Neural progenitor cell (in vitro differentiated cells): ENCODE results near the gene SAMD8. TPM values are rescaled to one million over a fixed set of nuclear protein-coding genes. Genes with fewer than 3 reads are reported as not detected.

Source experiments
- DNase-seq: peaks from one replicate; pipeline ENCODE4 v3.0.0-alpha.2; 2016; ENCODE audit warnings: low spot score
- H2AFZ ChIP-seq: fragments of 200-600 bp; sonication (generic); replicated peaks from 2 replicates; pipeline ENCODE4 v1.6.1; 2016; ENCODE audit warnings: antibody characterized with exemption
- H3F3A ChIP-seq: fragments of 200-600 bp; sonication (generic); 2 replicates; pipeline ENCODE4 v1.6.1; 2016; ENCODE audit warnings: antibody characterized with exemption, low read depth
- H3K27ac ChIP-seq: fragments of 200-600 bp; sonication (generic); 2 replicates; pipeline ENCODE4 v1.5.1; 2016; ENCODE audit warnings: mild to moderate bottlenecking
- H3K27me3 ChIP-seq: fragments of 200-600 bp; sonication (generic); 2 replicates; pipeline ENCODE4 v1.6.1; 2016; ENCODE audit warnings: mild to moderate bottlenecking, moderate library complexity
- H3K36me3 ChIP-seq: fragments of 200-600 bp; sonication (generic); 2 replicates; pipeline ENCODE4 v1.5.1; 2016
- H3K4me1 ChIP-seq: fragments of 200-600 bp; sonication (generic); 2 replicates; pipeline ENCODE4 v1.6.1; 2016; ENCODE audit warnings: mixed run types
- H3K4me2 ChIP-seq: fragments of 200-600 bp; sonication (generic); 2 replicates; pipeline ENCODE4 v1.6.1; 2016
- H3K4me3 ChIP-seq: fragments of 200-600 bp; sonication (generic); 2 replicates; pipeline ENCODE4 v1.5.1; 2016
- H3K79me2 ChIP-seq: fragments of 200-600 bp; sonication (generic); 2 replicates; pipeline ENCODE4 v1.6.1; 2016; ENCODE audit warnings: low read depth
- H3K9ac ChIP-seq: fragments of 200-600 bp; sonication (generic); 2 replicates; pipeline ENCODE4 v1.6.1; 2016
- H3K9me3 ChIP-seq: fragments of 200-600 bp; sonication (generic); 2 replicates; pipeline ENCODE4 v1.5.1; 2016; ENCODE audit warnings: low read depth
- H4K20me1 ChIP-seq: fragments of 200-600 bp; sonication (generic); 2 replicates; pipeline ENCODE4 v1.6.1; 2016; ENCODE audit warnings: low read depth
- H3K27ac Mint-ChIP-seq: 3 replicates; pipeline ENCODE4 v1.8.0; 2021; ENCODE audit warnings: mixed read lengths
- H3K27me3 Mint-ChIP-seq: 2 replicates; pipeline ENCODE4 v1.8.0; 2022; ENCODE audit warnings: low read depth, mild to moderate bottlenecking, inconsistent platforms, moderate library complexity, mixed read lengths; ENCODE audit not compliant: insufficient read depth
- H3K36me3 Mint-ChIP-seq: 3 replicates; pipeline ENCODE4 v1.8.0; 2021; ENCODE audit warnings: mixed read lengths
- H3K4me1 Mint-ChIP-seq: 3 replicates; pipeline ENCODE4 v1.8.0; 2021; ENCODE audit warnings: mixed read lengths
- H3K4me3 Mint-ChIP-seq: 3 replicates; pipeline ENCODE4 v1.8.0; 2021; ENCODE audit warnings: mild to moderate bottlenecking, moderate library complexity, mixed read lengths
- H3K9me3 Mint-ChIP-seq: 3 replicates; pipeline ENCODE4 v1.8.0; 2020; ENCODE audit warnings: mixed read lengths
- EZH2 ChIP-seq: fragments of 200-600 bp; sonication (generic); IDR thresholded peaks from 2 replicates; pipeline ENCODE4 v1.6.1; 2017; ENCODE audit warnings: antibody characterized with exemption, mild to moderate bottlenecking, moderate library complexity
- EZH2phosphoT487 ChIP-seq: fragments of 200-600 bp; sonication (generic); IDR thresholded peaks from 2 replicates; pipeline ENCODE4 v1.6.1; 2017; ENCODE audit warnings: antibody characterized with exemption
- total RNA-seq: library from RNA; depleted of rRNA; stranded (reverse); fragments of >200 nt; gene quantifications from 2 replicates; pipeline ENCODE4 v1.2.3, GENCODE V29; 2015; ENCODE audit warnings: low replicate concordance
- TF ChIP-seq, protein P1 (sequence below): fragments of 200-600 bp; sonication (generic); IDR thresholded peaks from 2 replicates; pipeline ENCODE4 v1.5.1; 2017; ENCODE audit warnings: antibody characterized with exemption, mild to moderate bottlenecking

The SAMD8 gene
- total RNA-seq, 1 donor from 2014 or later = 39.5 TPM

- TF ChIP-seq EZH2 (no peak), EZH2phosphoT487 (no peak)
- TF ChIP-seq, protein P1, sequence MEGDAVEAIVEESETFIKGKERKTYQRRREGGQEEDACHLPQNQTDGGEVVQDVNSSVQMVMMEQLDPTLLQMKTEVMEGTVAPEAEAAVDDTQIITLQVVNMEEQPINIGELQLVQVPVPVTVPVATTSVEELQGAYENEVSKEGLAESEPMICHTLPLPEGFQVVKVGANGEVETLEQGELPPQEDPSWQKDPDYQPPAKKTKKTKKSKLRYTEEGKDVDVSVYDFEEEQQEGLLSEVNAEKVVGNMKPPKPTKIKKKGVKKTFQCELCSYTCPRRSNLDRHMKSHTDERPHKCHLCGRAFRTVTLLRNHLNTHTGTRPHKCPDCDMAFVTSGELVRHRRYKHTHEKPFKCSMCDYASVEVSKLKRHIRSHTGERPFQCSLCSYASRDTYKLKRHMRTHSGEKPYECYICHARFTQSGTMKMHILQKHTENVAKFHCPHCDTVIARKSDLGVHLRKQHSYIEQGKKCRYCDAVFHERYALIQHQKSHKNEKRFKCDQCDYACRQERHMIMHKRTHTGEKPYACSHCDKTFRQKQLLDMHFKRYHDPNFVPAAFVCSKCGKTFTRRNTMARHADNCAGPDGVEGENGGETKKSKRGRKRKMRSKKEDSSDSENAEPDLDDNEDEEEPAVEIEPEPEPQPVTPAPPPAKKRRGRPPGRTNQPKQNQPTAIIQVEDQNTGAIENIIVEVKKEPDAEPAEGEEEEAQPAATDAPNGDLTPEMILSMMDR = no peak
- Histone ChIP-seq H3F3A (no peaks in the 10 kb centered on the region), H3K79me2 (no peaks in the 10 kb centered on the region), H3K9me3 (no peaks in the 10 kb centered on the region), H3K36me3 (no peaks in the 10 kb centered on the region), H2AFZ (no peak overlapping the region), H3K4me2 (no peak overlapping the region), H3K27me3 (no peaks in the 10 kb centered on the region), H3K9ac (no peak overlapping the region), H4K20me1 (no peaks in the 10 kb centered on the region), H3K4me3 (no peak overlapping the region), H3K27ac (no peak overlapping the region), H3K4me1 (no peaks in the 10 kb centered on the region)
- Mint-ChIP-seq H3K27me3 (no peaks in the 10 kb centered on the region), H3K27ac (no peak overlapping the region), H3K9me3 (no peaks in the 10 kb centered on the region), H3K4me1 (no peaks in the 10 kb centered on the region), H3K36me3 (peaks cover 6% of the 10 kb centered on the region), H3K4me3 (no peak overlapping the region)
- DNase-seq = no peak
Measured at GRCh38 chr10:75176046-75176445, 64.6 kb downstream of the SAMD8 start.

DNA sequence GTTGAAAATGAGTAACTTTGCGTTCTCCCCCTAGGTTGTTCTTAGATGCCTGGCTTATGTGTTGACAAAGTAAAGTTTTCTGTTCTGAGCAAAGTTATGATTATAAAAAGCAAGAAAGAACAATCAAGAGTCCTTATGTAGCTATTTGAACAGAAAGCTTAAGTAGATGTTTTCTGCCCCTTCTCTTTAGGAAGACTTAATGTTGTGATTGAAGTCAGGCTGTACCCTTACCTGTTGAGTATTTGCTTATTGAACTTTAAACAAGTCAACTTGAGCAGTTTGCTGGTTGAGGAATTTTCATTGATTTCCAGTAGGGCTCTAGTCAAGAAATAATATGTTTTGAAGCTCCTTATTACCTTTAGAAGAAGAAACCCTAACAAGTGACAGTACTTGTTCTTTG, 65.3 kb downstream of the SAMD8 start:
- Histone ChIP-seq H3K27me3 (no peaks in the 10 kb centered on the region), H3K9ac (no peak overlapping the region), H3K4me1 (no peaks in the 10 kb centered on the region), H3K27ac (no peak overlapping the region), H3F3A (no peaks in the 10 kb centered on the region), H3K4me2 (no peak overlapping the region), H3K9me3 (no peaks in the 10 kb centered on the region), H3K4me3 (no peak overlapping the region), H4K20me1 (no peaks in the 10 kb centered on the region), H3K79me2 (no peaks in the 10 kb centered on the region), H2AFZ (no peak overlapping the region), H3K36me3 (no peaks in the 10 kb centered on the region)
- no peak overlapping the region for H3K4me3 Mint-ChIP-seq
- H3K4me1 Mint-ChIP-seq = no peaks in the 10 kb centered on the region
- no peak overlapping the region for H3K27ac Mint-ChIP-seq
- TF ChIP-seq, protein P1 = no peak
- TF ChIP-seq EZH2 (no peak), EZH2phosphoT487 (no peak)
- no peaks in the 10 kb centered on the region for H3K27me3 Mint-ChIP-seq
- peaks cover 8% of the 10 kb centered on the region for H3K36me3 Mint-ChIP-seq
- no peaks in the 10 kb centered on the region for H3K9me3 Mint-ChIP-seq
- no peak for DNase-seq

- no peak for DNase-seq
- Histone ChIP-seq H3K9ac (no peak overlapping the region), H3K27ac (no peak overlapping the region), H3F3A (no peaks in the 10 kb centered on the region), H3K4me2 (no peak overlapping the region), H2AFZ (no peak overlapping the region), H3K9me3 (no peaks in the 10 kb centered on the region), H3K79me2 (no peaks in the 10 kb centered on the region), H3K36me3 (no peaks in the 10 kb centered on the region), H3K4me1 (no peaks in the 10 kb centered on the region), H3K27me3 (no peaks in the 10 kb centered on the region), H3K4me3 (no peak overlapping the region), H4K20me1 (no peaks in the 10 kb centered on the region)
- no peaks in the 10 kb centered on the region for H3K27me3 Mint-ChIP-seq
- peaks cover 9% of the 10 kb centered on the region for H3K36me3 Mint-ChIP-seq
- H3K4me3 Mint-ChIP-seq = no peak overlapping the region
- no peaks in the 10 kb centered on the region for H3K9me3 Mint-ChIP-seq
- H3K27ac Mint-ChIP-seq = no peak overlapping the region
- TF ChIP-seq, protein P1 = no peak
- no peak for TF ChIP-seq EZH2
- H3K4me1 Mint-ChIP-seq = no peaks in the 10 kb centered on the region
Measured at GRCh38 chr10:75179657-75180177, 68.3 kb downstream of the SAMD8 start.
